Measurements from ENCODE around the gene SBSN. TPM values are rescaled to one million over a fixed set of nuclear protein-coding genes. Genes with fewer than 3 reads are reported as not detected.

The SBSN gene
- total RNA-seq, 2 donors from 2014 or later: not detected

- Histone ChIP-seq H3K4me1 (peaks cover 0 to 16% of the 10 kb centered on the region in 2 donors), H3K27ac (no peak overlapping the region), H3K9me3 (no peaks in the 10 kb centered on the region), H3K27me3 (peaks cover 0 to 3% of the 10 kb centered on the region in 2 donors), H3K4me3 (no peak overlapping the region), H3K36me3 (no peaks in the 10 kb centered on the region)
- DNase-seq (ENCODE audit: low spot score): no peak
- TF ChIP-seq CTCF (IDR thresholded peaks at IDR 0.05): no peak
Measured at GRCh38 chr19:35507561-35507960, 20.6 kb downstream of the SBSN start.

GRCh38 chr19:35506011-35506410 is 22.1 kb downstream of the SBSN start:
- Histone ChIP-seq H3K4me3 (no peak overlapping the region), H3K36me3 (no peaks in the 10 kb centered on the region), H3K27ac (no peak overlapping the region), H3K4me1 (peaks cover 0 to 16% of the 10 kb centered on the region in 2 donors), H3K9me3 (no peaks in the 10 kb centered on the region), H3K27me3 (no peaks in the 10 kb centered on the region)
- no peak for DNase-seq (ENCODE audit: low spot score)
- TF ChIP-seq CTCF (IDR thresholded peaks at IDR 0.05): no peak

- H3K36me3 ChIP-seq: no peaks in the 10 kb centered on the region
- TF ChIP-seq CTCF (IDR thresholded peaks at IDR 0.05): no peak
- H3K9me3 ChIP-seq: no peaks in the 10 kb centered on the region
- no peaks in the 10 kb centered on the region for H3K4me1 ChIP-seq
- H3K27me3 ChIP-seq: no peaks in the 10 kb centered on the region
- no peak overlapping the region for H3K4me3 ChIP-seq
- no peak for DNase-seq (ENCODE audit: low spot score)
- no peak overlapping the region for H3K27ac ChIP-seq
Measured at GRCh38 chr19:35502751-35503150, 25.4 kb downstream of the SBSN start.

- H3K4me3 ChIP-seq: no peak overlapping the region
- H3K4me1 ChIP-seq: no peaks in the 10 kb centered on the region
- no peak for TF ChIP-seq CTCF (IDR thresholded peaks at IDR 0.05)
Measured at GRCh38 chr19:35501684-35502083, 26.4 kb downstream of the SBSN start.

GRCh38 chr19:35500611-35501010 is 27.5 kb downstream of the SBSN start:
- TF ChIP-seq CTCF (IDR thresholded peaks at IDR 0.05): no peak
- Histone ChIP-seq H3K27ac (no peak overlapping the region), H3K36me3 (no peaks in the 10 kb centered on the region), H3K4me3 (no peak overlapping the region), H3K4me1 (no peaks in the 10 kb centered on the region), H3K9me3 (no peaks in the 10 kb centered on the region), H3K27me3 (no peaks in the 10 kb centered on the region)
- no peak for DNase-seq (ENCODE audit: low spot score)

More at GRCh38 chr19:35501684-35502083, 26.4 kb downstream of the SBSN start:
- Histone ChIP-seq H3K27me3 (no peaks in the 10 kb centered on the region), H3K27ac (no peak overlapping the region), H3K36me3 (no peaks in the 10 kb centered on the region), H3K9me3 (no peaks in the 10 kb centered on the region)
- no peak for DNase-seq (ENCODE audit: low spot score)

GRCh38 chr19:35498984-35499527 is 29.1 kb downstream of the SBSN start:
- Histone ChIP-seq H3K36me3 (no peaks in the 10 kb centered on the region), H3K4me3 (no peak overlapping the region), H3K27ac (no peak overlapping the region), H3K27me3 (no peaks in the 10 kb centered on the region), H3K9me3 (no peaks in the 10 kb centered on the region), H3K4me1 (peaks cover 0 to 6% of the 10 kb centered on the region in 2 donors)
- no peak for DNase-seq (ENCODE audit: low spot score)
- TF ChIP-seq CTCF (IDR thresholded peaks at IDR 0.05): no peak
